Stimulated activated CD8-positive, alpha-beta memory T cell treated with anti-CD3 and anti-CD28 coated beads, Interleukin-12 subunit alpha, Interleukin-12 subunit beta, amount 100 ng/mL, for 4 hours (primary cell): ENCODE results near the gene SMYD3.

ENCODE experiments used
- DNase-seq: peaks from one replicate; pipeline ENCODE4 v3.0.0-alpha.2; 2020; ENCODE audit warnings: low read depth

SMYD3 gene

GRCh38 chr1:246213502-246213901 is 293.6 kb downstream of the SMYD3 start:
- DNase-seq, result no peak

DNA sequence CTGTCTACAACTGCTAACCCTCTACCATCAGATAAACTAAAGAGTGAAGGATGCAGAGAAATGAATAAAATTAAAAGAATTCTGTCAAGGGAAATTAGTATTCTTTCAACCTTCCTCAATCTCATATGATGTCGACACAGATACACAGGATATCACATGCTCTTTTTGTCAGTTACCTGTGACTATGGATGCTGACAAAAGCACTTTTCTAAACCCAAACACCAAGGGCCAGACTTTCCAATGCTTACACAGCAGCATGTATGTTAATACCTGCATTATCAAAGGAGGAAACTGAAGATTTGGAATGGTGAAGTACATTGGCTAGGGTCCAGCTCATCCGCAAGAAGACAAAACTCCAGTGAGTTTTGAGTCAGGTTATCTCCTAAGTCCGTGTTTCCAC is 294.0 kb downstream of the SMYD3 start:
- no peak for DNase-seq

- DNase-seq, result no peak
These were observed 295.1 kb downstream of the SMYD3 start for GRCh38 chr1:246212013-246212412.

- no peak for DNase-seq
These were observed 296.3 kb downstream of the SMYD3 start for GRCh38 chr1:246210756-246211155.

- no peak for DNase-seq
These were observed 299.0 kb downstream of the SMYD3 start for GRCh38 chr1:246208105-246208504.

GRCh38 chr1:246203180-246203579 is 303.9 kb downstream of the SMYD3 start:
- no peak for DNase-seq

DNA sequence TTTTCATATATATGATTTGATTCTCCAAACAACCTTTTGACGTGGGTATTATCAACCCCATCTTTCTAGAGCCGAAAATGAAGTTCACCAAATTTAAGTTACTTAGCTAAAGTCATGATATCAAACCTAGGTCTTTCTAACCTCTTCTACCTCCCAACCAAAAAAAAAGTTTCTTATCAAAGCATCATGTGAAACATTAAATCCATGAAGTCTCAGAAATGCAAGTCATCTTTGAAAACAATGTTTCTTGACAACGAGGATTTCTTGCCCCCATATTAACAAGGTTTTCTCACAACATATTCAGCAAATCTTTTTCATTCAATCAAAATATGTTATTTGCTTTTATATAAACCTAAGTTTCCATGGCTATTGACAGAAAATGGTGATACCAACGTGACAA is 306.3 kb downstream of the SMYD3 start:
- no peak for DNase-seq

DNA sequence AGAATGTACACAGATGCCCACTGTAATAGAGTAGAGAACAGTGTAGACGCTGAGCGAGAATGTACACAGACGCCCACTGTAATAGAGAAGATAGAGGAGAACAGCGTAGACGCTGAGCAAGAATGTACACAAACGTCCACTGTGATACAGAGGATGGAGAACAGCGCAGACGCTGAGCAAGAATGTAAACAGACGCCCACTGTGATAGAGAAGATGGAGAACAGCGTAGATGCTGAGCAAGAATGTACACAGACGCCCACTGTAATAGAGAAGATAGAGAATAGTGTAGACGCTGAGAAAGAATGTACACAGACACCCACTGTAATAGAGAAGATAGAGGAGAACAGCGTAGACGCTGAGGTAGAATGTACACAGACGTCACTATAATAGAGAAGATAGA is 306.9 kb downstream of the SMYD3 start:
- DNase-seq, result no peak

DNA sequence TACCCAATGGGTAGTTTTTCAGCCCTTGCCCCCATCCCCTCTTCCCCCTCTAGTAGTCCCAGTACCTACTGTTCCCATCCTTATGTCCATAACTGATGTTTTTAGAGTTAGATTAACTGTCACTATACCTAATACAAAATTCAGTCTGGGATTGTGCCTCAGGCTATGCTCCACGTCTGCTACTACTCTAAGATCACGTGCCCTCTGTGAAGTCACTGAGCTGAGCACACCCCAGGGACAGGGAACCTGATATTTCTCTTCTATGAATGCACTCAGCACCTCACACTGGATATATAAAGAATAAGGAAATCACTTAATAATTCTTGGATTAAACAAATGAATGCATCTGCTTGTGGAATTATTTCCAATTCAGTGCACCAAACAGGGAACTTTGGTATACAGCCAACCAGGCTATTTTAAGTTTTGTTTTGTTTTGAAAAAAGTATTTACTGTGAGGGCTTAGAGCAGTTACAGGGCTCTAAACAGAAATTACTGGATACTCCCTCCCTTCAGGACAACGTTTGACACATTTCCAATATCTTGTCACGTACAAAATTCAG is 307.9 kb downstream of the SMYD3 start:
- no peak for DNase-seq

- no peak for DNase-seq
These were observed 308.8 kb downstream of the SMYD3 start for GRCh38 chr1:246198115-246198816.

DNA sequence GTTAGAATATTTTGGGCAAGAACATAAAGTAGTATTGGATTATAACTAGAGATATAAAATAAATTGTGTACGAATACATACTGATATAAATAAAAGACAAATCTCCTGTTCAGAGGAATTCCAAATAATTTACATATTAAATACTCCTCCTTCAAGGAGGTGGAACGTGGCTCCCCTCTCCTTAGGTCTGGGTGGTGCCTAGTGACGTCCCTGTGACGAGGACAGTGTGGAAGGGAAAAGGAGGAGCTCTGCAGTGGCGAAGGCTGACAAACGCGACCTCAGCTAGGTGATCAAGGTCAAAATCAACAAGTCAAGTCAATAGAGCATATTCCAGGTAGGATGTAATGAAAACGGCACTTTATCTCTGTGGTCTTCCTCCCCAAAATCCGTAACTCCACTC is 310.0 kb downstream of the SMYD3 start:
- no peak for DNase-seq

GRCh38 chr1:246195296-246195695 is 311.8 kb downstream of the SMYD3 start:
- DNase-seq, result no peak

- DNase-seq, result no peak
These were observed 313.5 kb downstream of the SMYD3 start for GRCh38 chr1:246193537-246193936.

- no peak for DNase-seq
These were observed 318.0 kb downstream of the SMYD3 start for GRCh38 chr1:246189126-246189525.

GRCh38 chr1:246187834-246188372 is 319.2 kb downstream of the SMYD3 start:
- DNase-seq, result no peak

GRCh38 chr1:246184503-246184902 is 322.6 kb downstream of the SMYD3 start:
- no peak for DNase-seq

- no peak for DNase-seq
These were observed 324.8 kb downstream of the SMYD3 start for GRCh38 chr1:246182149-246182851.

DNA sequence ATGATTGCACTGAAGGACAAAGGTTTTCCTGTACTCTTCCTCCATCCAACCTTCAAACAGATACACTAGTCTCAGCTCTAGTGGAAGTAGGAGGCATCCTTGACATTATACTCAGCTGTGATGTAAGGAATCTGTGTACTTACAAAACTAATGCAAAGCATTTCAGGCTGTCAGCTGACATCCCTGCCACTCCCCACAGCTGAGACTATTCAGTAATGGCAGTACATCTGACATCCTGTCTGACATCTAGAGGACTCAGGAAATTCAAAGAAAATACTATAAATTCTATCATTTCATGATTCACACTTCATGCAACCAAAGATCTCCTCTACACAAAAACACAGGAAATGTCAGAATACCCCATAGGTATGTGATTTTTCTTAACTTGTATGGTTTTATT is 325.8 kb downstream of the SMYD3 start:
- no peak for DNase-seq

GRCh38 chr1:246179401-246179800 is 327.7 kb downstream of the SMYD3 start:
- no peak for DNase-seq

GRCh38 chr1:246178717-246179311 is 328.3 kb downstream of the SMYD3 start:
- no peak for DNase-seq

- no peak for DNase-seq
These were observed 330.7 kb downstream of the SMYD3 start for GRCh38 chr1:246176126-246177024.
